GM20000 (cell line): ENCODE results near the gene ROBO3.

Experiments
- DNase-seq: peaks from one replicate; pipeline ENCODE4 v3.0.0; 2012; ENCODE audit warnings: low spot score
- CTCF ChIP-seq: IDR thresholded peaks from 2 replicates; pipeline ENCODE4 v1.5.1; 2012; ENCODE audit warnings: mild to moderate bottlenecking, control low read depth; ENCODE audit errors: extremely low read depth, missing control alignments

The ROBO3 gene

GRCh38 chr11:124838805-124839127, 26.5 kb upstream of the ROBO3 start:
- no peak for TF ChIP-seq CTCF
- no peak for DNase-seq

GRCh38 chr11:124839128-124839971, 25.9 kb upstream of the ROBO3 start:
- DNase-seq, result no peak
- TF ChIP-seq CTCF, result no peak

GRCh38 chr11:124839972-124840621, 25.1 kb upstream of the ROBO3 start:
- no peak for TF ChIP-seq CTCF
- DNase-seq, result no peak

- TF ChIP-seq CTCF, result no peak
- DNase-seq, result no peak
Observed at GRCh38 chr11:124840666-124841065, 24.6 kb upstream of the ROBO3 start.

GRCh38 chr11:124841201-124841600, 24.0 kb upstream of the ROBO3 start:
- no peak for DNase-seq
- no peak for TF ChIP-seq CTCF

- TF ChIP-seq CTCF, result no peak
- DNase-seq, result no peak
Observed at GRCh38 chr11:124841840-124842239, 23.4 kb upstream of the ROBO3 start.

GRCh38 chr11:124842305-124842704, 22.9 kb upstream of the ROBO3 start:
- no peak for DNase-seq
- no peak for TF ChIP-seq CTCF
